HG02943 (cell line): ENCODE results near the gene RTL9.
"Not testable (repeated sequence)": the region's sequence is repeated elsewhere in the genome, so short reads cannot be mapped to it uniquely, and the experiment has no call there.

Experiments
- ATAC-seq: cut with Tn5 transposase; IDR thresholded peaks from one replicate; pipeline ENCODE4 v1.9.1; 2021; ENCODE audit warnings: mild to moderate bottlenecking, low read depth, moderate library complexity; ENCODE audit not compliant: unreplicated experiment

RTL9 gene

DNA sequence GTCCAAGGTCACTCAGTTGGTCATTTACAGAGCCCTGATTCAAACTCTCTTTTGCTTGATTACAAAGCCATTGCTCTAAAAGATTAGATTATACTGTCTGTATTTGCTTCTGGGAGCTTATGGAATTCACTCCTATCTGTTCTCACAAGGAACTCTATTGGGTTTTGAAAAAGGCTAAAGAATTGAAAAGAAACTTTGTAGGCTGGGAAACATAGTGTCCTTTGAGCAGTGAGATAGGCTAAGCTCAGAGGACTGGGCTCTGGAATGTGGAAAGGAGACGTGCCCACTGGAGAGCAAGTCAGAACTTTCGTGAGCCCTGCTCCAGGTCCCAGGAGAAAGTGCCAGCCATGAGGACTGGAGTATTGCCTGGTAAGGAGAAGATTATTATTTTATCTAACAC lies at the start of gene RTL9:
TSS of gene RTL9 (plus strand) at position 301 of the 400 bp plus-strand sequence. CDS start 91,770 bp downstream, outside the sequence.
- ATAC-seq = no peak

DNA sequence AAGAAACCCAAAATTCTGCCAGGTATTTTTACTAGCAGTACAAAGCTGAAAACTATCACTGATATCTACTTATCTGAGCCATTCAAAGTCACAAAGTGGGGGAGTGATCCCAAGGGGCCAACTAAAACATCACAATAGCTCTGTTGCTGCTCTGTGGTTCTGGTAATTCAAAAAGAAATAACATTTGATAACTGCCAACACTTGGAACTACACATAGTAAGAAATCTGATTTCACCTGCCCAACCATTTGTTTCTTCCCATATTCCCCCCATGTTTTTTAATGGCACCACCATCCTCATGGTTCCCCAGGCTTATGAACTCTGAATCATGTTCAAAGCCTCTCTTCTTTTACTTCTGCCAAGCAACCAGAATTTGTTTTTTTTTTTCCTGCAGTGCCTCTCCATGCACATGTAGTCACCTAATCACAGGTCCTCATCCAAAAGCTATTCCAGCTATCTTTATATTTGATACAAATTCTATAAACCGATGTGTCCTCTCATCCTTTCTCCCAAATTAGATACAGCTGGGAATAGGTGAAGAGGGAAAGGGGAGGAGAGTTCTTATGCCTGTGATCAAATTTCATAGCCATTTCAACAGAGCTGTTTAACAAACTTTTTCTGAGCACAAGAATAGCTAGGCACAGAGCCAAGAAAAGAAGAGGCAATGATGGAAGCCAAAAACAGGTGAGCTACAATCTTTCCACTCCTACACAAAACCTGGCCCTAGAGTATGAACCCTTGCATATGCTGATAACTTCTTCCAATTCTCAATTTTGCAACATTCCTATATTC lies 48.5 kb upstream of the RTL9 start:
- ATAC-seq = no peak

DNA sequence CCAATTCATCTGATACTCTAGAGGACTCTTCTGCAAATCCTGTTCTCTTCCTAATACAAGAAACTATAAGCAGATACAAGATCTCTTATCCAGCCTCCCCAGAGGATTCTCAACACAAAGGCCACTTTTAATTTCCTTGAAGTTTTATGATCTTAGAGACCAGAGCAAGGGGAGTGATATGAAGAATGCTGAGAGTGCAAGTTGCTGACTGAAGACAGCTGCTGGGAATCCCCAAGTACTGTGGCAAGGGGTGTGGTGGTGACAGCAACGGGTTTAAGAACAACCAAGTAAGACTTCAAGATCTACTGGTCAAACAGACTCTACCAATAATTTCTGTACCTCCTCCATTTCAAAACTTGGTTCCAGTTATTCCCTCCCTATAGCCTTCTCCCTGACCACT lies 47.8 kb upstream of the RTL9 start:
- no peak for ATAC-seq

DNA sequence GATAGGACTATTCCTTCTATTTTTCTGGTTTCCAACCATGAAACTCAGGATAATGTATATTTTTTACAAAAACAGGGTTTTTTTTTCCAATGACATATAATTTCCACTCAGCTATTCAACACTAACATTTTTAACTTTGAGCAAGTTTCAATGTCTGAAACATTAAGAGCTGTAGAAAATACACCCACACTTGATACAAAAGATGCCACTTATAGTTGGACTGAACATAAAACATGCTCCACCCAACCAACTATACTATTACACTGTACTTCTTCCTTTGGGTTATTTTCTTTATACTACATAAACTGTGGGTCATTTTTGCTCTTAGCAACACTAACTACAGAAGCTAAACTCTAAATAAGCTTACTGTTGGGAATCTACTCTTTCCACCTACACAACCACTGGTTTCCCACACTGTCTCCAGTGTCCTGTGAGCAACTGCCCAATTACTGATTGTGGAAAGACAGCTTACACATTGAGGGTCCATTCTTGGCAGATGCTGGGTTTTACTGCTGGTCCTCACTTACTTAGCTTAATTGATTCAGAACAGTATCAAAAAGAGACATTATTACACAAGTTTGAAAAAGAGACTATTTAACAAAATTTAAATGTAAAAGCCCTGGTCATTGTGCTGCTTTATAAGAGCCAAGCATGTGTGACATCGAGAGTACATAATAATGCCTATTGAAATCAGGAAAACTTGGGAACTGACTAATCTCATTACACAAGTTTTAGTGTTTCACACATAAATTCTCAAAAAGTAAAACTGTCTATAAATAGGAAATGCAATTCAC lies 47.0 kb upstream of the RTL9 start:
- ATAC-seq = no peak

DNA sequence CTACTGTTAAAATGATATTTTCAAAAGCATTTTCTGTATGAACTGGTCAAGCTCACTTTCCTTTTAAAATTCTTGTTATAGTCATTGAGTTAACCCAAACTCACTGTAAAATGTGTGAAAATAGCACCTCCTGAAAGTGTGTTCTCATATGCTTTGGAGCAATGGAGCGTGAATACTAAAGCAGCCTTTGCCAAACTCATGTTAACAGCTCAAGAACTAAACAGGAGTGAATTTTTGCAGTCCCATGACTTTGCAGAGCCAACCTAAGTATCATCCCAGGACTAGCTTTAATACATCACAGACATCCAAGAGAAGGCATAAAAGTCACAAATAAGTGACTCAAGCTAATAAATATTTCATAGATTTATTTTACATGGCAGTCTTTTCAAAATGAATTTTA lies 43.1 kb upstream of the RTL9 start:
- ATAC-seq = no peak

DNA sequence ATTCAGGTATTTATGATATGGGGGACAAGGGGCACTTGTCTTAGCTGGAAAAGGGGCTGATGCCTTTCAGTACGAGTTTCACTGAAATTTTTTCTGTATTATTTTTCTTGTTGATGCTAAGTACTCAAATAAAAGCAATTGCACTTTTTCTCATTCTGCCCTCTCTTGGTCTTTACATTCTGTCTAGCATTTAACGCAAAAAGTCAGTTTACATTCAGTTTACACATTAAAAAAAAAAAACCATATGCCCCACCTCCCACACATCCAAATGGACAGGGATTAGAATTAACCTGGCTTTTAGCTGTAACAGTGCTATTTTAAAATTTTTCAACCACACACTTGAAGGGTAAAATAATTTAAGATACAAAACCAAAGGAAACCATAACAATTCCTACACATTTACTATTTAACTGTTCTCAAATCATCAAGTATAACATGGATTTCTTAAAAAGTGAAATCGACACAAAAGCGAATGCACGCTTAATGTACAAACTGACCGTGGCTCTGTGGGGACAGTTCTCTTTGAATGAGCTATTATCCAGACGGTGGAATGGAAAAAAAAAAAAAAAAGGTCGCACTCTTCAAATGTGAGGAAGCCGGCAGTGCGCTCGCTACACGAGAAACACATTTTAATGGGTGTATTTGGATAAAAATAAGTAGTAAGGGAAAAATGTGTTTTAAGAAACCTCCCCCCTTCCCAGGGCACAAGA lies 42.1 kb upstream of the RTL9 start:
- no peak for ATAC-seq

DNA sequence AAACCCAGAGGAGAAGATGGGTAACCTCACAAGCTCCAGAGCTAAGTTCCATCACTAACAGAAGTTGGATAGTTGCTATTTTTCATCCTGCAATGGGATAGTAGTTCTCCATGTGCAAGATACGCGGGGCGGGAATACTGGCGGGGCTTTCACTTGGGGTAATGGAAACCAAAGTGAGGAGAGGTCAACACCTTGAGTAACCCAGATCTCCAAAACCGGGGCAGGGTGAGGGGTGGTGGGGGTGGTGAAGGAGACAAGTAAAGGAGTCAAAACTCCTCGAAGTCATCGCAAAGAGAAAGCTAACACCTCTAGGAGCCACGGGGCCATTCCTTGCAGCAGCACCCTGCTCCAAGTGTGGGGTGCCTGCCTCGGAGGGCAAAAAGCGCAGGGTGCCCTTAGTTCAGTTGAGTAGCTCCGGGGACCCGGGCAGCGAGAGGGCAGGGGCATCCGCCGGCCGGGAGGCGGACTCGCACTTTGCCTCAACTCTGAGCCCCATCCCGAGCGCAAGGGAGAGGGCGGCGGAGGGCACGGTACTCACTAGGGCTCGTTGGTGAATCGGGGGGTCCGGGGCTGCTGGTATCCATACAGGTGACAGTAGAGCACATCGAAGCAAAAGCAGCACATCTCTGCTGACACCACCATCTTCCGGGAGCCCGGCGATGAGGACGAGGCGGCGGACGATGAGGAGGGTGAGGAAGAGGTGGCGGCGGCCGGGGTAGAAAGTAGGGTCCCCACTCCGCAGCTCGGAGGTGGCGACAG lies 41.4 kb upstream of the RTL9 start:
- ATAC-seq = peak; percentile 31

DNA sequence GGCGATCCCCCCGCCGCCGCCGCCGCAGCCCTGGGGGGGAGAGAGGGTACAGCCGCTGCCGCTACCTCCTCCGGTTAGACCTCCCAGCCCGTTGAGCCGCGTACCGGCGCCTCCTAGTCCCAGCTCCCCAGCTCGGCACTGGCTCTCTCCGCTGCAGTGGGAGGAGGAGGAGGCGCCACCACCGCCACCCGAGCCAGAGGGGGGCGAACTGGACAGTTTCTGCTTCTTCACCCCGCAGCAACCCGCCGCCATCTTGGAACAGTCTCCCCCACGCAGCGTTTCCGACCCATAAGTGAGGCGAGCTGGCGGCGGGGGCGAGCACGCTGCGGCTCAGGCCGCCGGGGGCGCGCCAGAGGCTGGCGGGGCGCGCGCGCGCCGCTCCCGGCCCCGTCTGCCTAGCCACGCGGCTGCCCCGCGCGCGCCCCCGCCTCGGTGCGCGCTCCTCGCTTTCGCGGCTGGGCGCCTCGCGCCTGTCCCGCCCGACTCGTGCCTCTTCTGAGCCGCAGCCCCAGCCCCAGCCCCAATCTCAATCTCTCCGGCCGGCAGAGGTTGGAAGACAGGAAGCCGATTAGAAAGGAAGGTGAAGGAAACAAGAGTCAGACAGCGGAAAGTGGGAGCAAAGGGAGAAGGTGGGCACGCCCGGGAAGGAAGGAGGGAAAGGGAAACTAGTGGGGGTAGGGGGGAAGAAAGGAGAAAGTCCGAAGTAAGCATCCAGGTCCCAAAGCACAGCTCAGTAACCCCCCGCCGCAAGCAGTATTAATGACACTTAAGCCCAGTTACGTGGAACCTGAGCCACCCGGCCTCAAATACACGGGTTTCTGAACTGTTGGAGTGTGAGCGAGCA lies 40.6 kb upstream of the RTL9 start, which contains the start of gene AMMECR1:
TSS of gene AMMECR1 (minus strand) at position 266 of the 844 bp plus-strand sequence. CDS start at position 252, 14 bp downstream.
- peak; percentile 76 for ATAC-seq

DNA sequence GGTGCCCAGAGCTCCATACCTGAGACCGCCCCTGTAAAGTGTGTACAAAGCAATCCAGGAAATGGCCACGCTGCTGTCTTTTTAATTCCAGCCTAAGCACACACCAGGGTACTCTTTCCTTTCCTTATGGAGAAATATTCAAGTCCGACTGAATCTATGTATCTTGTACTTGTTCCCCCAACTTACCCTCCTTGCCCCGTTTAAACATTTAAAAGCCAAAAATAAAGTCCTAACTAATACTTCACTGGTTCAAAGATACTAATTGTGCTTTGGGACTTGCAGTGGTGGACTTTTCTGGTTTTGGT lies 40.0 kb upstream of the RTL9 start:
- ATAC-seq = peak; percentile 33

DNA sequence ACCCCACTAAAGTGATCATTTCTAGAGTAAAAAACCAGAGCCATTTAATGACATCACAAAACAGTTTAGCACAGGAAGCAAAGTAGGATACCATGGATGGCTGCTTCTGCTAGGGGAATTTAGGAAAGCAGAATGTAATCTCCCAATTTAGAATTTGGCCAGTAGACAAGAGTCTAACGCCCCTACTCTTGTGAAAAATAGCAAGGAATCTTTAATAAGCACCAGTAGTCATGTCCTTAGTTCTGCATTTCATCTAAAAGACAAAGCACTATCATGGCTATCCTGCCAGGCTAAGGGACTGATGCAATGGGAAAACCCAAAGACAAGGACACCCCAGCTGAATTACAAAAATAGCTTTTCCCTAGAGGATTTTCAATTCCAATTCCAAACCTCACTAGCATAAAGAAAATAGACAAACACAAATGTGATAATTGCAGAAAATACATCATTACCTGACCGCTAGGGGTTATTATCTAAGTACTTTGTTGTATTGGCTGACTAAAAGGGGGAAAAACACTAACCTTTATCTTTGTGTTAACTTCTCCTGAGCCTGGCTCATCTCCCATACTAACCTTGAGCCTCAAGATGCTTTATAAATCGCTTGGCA lies 38.2 kb upstream of the RTL9 start:
- ATAC-seq = no peak

DNA sequence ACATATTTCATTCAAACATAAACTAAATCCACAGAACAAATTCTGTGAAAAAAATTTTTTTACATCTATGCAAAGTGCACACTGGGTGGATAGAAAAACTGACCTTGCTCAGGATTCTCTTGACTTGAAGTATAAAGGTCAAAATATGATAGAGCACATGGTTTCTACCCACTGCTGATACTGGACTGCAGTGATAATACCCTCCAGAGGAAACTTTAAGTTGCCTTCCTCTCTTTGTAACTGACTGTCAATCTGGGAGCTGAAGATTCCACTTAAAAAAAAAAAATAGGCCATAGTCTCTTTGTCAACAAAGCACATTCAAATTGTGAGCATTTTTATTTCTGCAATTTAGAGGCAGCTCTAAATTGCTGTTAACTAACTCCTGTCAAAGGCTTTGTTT lies 37.6 kb upstream of the RTL9 start:
- ATAC-seq = no peak

DNA sequence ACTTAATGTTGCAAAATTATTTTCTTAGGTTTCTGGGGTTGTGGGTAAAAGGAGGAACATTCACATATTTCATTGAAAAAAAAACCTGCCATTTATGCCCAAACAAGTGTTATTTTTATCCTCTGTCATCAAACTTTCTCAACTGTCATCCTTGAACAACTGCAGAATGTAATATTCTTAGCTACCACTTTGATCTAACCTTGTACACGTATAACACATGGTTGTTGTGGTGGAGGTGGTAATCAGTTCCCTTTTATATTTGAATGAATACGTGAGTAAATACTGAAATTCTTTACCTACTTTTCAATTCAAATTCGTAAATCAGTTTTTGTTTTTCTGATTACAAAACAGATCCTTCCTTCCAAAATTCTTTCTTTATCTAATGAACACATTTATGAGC lies 37.0 kb upstream of the RTL9 start:
- ATAC-seq = no peak

DNA sequence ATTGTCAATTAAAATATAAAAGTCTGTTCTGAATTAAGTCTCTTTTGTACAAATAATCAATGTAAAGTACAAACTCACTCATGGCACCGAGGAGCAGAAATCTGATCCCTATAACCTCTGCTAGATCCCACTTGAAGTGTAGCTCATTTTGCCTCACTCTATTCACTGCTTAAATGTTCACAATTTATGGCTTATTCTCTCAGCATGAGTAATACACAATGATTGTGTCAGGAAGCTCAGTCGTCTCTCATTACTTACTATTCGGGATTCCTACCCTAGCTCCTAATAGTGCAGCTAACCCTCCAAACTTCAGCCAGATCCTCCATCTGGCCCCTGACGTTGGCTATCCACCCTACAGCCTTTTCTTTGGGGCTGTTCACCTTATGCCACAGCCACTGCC lies 36.0 kb upstream of the RTL9 start:
- ATAC-seq = no peak

DNA sequence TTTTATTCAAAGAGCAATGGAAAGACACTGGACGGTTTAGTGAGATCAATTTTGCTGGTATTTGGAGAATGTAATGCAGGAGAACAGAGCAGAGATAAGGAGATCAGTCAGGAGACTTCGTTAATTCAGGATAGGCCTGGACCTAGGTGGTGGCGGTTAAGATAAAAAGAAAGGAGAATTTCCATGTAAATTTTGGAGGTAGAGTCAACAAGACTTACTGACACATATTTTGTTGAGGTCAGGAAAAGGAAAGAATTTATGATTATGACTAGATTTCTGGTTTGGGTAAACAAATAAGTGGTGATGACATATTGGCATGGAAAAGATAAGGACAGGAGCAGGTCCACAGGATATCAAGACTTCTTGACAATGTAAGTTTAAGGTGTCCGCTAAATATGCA lies 31.9 kb upstream of the RTL9 start:
- ATAC-seq = no peak

DNA sequence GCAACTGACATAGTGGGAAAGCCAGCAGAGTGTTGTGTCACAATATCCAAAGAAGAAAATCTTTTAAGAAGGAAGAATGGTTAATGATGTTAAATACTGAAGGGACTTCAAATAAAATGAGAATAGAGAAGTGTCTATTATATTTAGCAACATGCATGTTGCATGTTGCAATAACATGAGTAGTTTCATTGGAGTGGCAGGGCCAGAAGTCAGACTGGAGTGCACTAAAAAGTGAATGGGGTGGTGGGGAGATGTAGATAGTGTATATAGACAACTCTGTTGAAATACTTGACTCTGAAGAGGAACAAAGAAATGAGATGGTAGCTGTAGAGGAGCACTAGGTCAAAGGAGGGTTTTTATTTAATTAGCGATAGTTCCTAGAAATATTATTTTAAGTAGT lies 31.3 kb upstream of the RTL9 start:
- ATAC-seq = no peak

DNA sequence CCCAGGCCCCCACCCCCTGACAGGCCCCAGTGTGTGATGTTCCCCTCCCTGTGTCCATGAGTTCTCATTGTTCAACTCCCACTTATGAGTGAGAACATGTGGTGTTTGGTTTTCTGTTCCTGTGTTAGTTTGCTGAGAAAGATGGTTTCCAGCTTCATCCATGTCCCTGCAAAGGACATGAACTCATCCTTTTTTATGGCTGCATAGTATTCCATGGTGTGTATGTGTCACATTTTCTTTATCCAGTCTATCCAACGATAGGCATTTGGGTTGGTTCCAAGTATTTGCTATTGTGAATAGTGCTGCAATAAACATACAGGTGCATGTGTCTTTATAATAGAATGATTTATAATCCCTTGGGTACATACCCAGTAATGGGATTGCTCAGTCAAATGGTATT lies 30.0 kb upstream of the RTL9 start:
- not testable (repeated sequence) for ATAC-seq

DNA sequence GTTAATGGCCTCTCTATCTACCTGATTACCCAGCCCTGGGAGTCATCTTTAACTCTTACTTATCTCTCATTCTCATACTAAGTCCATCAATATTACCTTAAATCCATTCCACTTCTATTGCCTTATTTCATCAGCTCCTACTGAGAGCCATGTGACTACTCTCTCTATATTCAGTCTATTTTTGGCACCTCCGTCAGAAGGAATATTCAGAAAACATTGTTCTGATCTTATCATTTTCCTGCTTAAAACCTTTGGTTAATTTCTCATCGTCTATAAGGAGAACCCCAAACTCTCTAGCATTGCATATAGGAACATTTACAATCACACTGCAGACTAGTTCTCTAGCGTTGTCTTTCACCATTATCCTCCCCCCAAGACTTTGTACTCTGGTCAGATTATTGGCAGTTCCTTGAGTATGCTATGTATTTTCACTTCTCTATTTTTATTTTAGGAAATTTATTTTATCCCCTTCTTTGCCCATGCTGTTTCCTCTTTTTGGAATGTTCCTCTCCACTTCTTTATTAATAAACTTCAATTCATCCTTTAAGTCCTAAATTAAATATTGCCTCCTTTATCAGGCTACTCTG lies 27.1 kb upstream of the RTL9 start:
- ATAC-seq = no peak

DNA sequence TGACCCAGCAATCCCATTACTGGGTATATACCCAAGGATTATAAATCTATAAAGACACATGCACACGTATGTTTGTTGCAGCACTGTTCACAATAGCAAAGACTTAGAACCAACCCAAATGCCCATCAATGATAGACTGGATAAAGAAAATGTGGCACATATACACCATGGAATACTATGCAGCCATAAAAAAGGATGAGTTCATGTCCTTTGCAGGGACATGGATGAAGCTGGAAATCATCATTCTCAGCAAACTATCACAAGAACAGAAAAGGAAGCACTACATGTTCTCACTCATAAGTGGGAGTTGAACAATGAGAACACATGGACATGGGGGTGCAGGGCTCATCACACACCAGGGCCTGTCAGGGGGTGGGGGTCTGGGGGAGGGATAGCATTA lies 25.2 kb upstream of the RTL9 start:
- not testable (repeated sequence) for ATAC-seq

DNA sequence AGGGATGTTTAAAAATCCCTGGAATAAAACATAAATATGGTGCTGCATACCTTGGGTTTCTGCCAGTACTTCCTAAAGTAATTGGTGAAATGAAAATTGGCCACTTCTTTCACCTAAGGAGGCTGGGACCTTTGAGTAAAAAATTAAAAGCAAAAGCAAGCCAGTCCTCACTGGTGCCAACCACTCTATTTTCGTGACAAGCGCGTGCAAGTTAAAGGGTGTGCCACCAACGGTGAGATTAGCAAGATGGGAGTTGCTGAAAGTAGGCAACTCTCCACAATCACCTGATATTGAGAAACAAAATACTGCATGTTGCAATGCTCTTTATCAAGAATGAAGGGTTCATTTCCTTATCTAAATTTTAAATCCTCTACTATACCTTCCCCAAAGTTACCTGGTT lies 19.7 kb upstream of the RTL9 start:
- no peak for ATAC-seq
